Skeletal muscle cell (primary cell): ENCODE data around the gene COG4.
"Not testable (repeated sequence)": the region's sequence is repeated elsewhere in the genome, so short reads cannot be mapped to it uniquely, and the experiment has no call there.

ENCODE experiments used
- DNase-seq: peaks from one replicate; pipeline ENCODE4 v3.0.0-alpha.2; 2010; ENCODE audit warnings: low read depth
- H3K4me3 ChIP-seq: 2 replicates; pipeline ENCODE4 v1.5.1; 2011; ENCODE audit warnings: low read depth, mild to moderate bottlenecking, control low read depth, low read length, moderate library complexity

The COG4 gene

GRCh38 chr16:70466805-70467076, 56.6 kb downstream of the COG4 start:
- H3K4me3 ChIP-seq = no peak overlapping the region

GRCh38 chr16:70465999-70466804, 57.2 kb downstream of the COG4 start:
- no peak overlapping the region for H3K4me3 ChIP-seq
- DNase-seq = no peak

More at GRCh38 chr16:70466805-70467076, 56.6 kb downstream of the COG4 start:
- DNase-seq = no peak

- DNase-seq = no peak
- H3K4me3 ChIP-seq = no peak overlapping the region
Observed at GRCh38 chr16:70463235-70463634, 60.1 kb downstream of the COG4 start.

- H3K4me3 ChIP-seq = no peak overlapping the region
- DNase-seq = no peak
Observed at GRCh38 chr16:70460737-70461261, 62.6 kb downstream of the COG4 start.

GRCh38 chr16:70457446-70458166, 65.7 kb downstream of the COG4 start:
- DNase-seq = no peak

GRCh38 chr16:70455910-70456309, 67.4 kb downstream of the COG4 start:
- no peak overlapping the region for H3K4me3 ChIP-seq
- DNase-seq = no peak

More at GRCh38 chr16:70457446-70458166, 65.7 kb downstream of the COG4 start:
- no peak overlapping the region for H3K4me3 ChIP-seq

GRCh38 chr16:70454222-70455034, 68.9 kb downstream of the COG4 start, which contains the start of gene FCSK:
Gene FCSK (plus strand): TSS chr16:70454595. CDS start chr16:70463191, 8,596 bp downstream.
- DNase-seq = no peak

GRCh38 chr16:70453892-70454221, 69.5 kb downstream of the COG4 start:
- H3K4me3 ChIP-seq = peak overlapping the region; percentile 92
- DNase-seq = no peak

More at GRCh38 chr16:70454222-70455034, 68.9 kb downstream of the COG4 start, which contains the start of gene FCSK:
- H3K4me3 ChIP-seq = peak within 1 kb of the TSS; percentile 92

- H3K4me3 ChIP-seq = peak overlapping the region; percentile 92
- no peak for DNase-seq
Observed at GRCh38 chr16:70453117-70453891, 70.0 kb downstream of the COG4 start.

- not testable (repeated sequence) for DNase-seq
- peak overlapping the region; percentile 7 for H3K4me3 ChIP-seq
Observed at GRCh38 chr16:70451004-70451340, 72.4 kb downstream of the COG4 start.

GRCh38 chr16:70450142-70451003, 73.0 kb downstream of the COG4 start:
- H3K4me3 ChIP-seq, DNase-seq: not testable (repeated sequence)

- no peak overlapping the region for H3K4me3 ChIP-seq
- no peak for DNase-seq
Observed at GRCh38 chr16:70448075-70448474, 75.3 kb downstream of the COG4 start.

- no peak for DNase-seq
- no peak overlapping the region for H3K4me3 ChIP-seq
Observed at GRCh38 chr16:70444249-70445063, 78.9 kb downstream of the COG4 start.

GRCh38 chr16:70442344-70442743, 81.0 kb downstream of the COG4 start:
- DNase-seq = no peak
- H3K4me3 ChIP-seq = no peak overlapping the region

- no peak overlapping the region for H3K4me3 ChIP-seq
- DNase-seq = no peak
Observed at GRCh38 chr16:70441406-70441990, 81.9 kb downstream of the COG4 start.

GRCh38 chr16:70440009-70440692, 83.2 kb downstream of the COG4 start:
- H3K4me3 ChIP-seq = no peak overlapping the region

More at GRCh38 chr16:70440009-70440692, 83.2 kb downstream of the COG4 start:
- DNase-seq = no peak
